Activated CD4-positive, alpha-beta T cell treated with anti-CD3 and anti-CD28 coated beads, Interleukin-2, Interleukin-4, amounts not matched to agents 100 ng/mL and 50 ng/mL, durations not matched to agents 16 hours and 8 hours (primary cell): ENCODE data around the gene ZNF212.
"Not testable (repeated sequence)": the region's sequence is repeated elsewhere in the genome, so short reads cannot be mapped to it uniquely, and the experiment has no call there.

ENCODE experiments used
- DNase-seq: peaks from one replicate; pipeline ENCODE4 v3.0.0-alpha.2; 2020; ENCODE audit warnings: low spot score

The ZNF212 gene

GRCh38 chr7:149218469-149219420 lies 20.7 kb upstream of the ZNF212 start:
- DNase-seq: no peak

DNA sequence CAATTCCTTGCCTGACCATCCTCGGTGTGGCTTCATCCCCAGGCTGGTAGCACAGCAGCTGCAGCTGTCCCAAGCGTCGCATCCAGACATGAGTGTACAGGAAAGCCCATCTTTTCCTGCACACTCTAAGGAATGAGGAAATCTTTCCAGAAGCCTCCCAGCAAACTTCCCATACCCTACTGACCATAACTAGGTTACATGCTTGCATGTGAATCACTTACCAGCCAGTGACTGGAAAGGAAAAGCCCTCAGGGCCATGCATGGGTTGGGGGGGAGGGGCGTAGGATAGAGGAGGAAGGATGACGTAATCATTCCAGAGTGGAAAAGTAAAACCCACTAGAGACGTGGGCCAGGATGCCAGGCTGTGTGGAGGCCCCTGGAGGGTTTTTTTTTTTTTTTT lies 18.9 kb upstream of the ZNF212 start:
- DNase-seq: no peak

GRCh38 chr7:149223176-149223575 lies 16.3 kb upstream of the ZNF212 start:
- DNase-seq: no peak

- no peak for DNase-seq
Measured at GRCh38 chr7:149223761-149224160, 15.7 kb upstream of the ZNF212 start.

- DNase-seq: no peak
Measured at GRCh38 chr7:149224352-149224751, 15.1 kb upstream of the ZNF212 start.

GRCh38 chr7:149225106-149225505 lies 14.3 kb upstream of the ZNF212 start:
- no peak for DNase-seq

- no peak for DNase-seq
Measured at GRCh38 chr7:149225656-149226055, 13.8 kb upstream of the ZNF212 start.

GRCh38 chr7:149226366-149226765 lies 13.1 kb upstream of the ZNF212 start:
- not testable (repeated sequence) for DNase-seq

GRCh38 chr7:149226840-149227494 lies 12.5 kb upstream of the ZNF212 start:
- no peak for DNase-seq

DNA sequence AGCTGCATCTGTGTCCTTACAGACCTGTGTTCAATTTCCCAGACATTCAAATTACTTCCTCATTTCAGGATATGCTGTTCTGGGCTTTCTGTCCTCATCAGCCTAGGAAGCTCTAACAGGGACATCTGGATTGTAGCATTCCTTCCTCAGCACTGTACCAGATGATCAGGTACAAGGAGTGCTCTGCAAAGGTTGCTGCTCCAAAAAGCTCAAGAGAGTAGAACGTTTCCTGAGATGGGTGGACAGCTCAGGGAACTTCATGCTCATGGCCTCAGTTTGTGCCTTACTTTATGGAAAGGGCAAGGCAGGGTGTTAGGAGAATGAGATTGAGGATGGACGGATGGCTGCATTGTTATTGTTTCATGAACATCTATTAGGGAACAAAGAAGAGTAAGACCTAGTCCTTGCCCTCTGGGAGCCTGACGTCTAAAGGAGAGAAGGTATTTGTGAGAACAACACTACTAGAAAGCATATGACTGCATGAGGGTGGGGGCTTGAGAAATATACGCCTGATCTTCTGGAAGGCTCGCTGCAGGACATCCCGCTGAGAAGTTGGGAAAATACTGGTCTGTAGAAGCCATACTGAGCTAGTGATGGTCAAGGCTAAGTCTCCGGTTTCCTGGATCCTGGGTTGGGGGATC lies 10.5 kb upstream of the ZNF212 start:
- DNase-seq: no peak

- DNase-seq: no peak
Measured at GRCh38 chr7:149229526-149229925, 9.9 kb upstream of the ZNF212 start.

DNA sequence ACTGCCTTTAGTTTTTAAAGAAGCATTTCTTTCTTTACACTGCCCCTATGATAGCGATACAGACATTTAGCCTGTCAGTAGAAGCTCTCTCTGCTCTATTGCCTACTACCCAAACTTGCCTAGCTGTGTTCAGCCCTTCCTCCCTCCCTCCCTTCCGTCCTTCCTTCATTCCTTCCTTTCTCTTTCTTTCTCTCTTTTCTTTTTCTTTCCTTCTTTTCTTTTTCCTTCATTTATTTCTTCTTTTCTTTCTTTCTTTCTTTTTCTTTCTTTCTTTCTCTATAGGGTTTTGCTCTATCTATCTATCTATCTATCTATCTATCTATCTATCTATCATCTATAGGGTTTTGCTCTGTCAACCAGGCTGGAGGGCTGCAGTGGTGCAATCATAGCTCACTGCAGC lies 7.1 kb upstream of the ZNF212 start:
- DNase-seq: no peak

- DNase-seq: not testable (repeated sequence)
Measured at GRCh38 chr7:149233655-149234204, 5.7 kb upstream of the ZNF212 start.

GRCh38 chr7:149237502-149237901 lies 1.9 kb upstream of the ZNF212 start:
- no peak for DNase-seq

DNA sequence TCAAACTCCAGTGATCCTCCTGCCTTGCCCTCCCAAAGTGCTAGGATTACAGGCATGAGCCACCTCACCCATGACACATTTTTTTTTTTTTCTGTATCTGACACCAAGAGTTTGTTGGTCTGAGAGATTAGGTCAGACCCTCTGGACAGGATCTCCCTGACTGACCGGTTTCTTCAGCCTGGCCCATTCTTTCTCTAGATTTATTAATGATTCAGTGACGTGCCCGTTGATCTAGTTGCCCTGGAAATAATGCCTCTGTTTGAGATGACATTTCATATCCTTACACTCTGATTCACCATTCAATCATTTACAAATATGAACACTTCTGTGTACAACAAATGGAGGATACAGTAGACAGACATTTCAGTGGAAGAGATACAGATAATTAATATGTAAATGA lies 1.4 kb upstream of the ZNF212 start:
- no peak for DNase-seq

DNA sequence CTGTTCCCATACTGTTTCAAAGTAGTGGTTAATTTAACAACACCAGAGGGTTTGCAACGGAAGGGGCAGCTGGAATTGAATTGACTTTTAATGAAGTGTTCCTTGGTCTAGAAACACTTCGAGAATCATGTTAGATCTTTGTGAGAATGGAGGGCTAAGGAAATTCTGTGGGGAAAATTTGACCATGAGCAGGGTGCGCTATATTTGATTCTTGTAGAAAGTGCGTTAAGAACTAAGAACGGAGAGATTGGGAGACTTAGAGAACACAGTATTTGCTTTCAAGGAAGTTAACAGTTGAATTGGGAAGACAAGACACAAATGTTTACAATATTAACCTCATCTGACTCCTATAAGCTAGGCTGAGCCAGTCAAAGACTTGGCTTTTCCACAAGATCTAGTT lies 1.2 kb downstream of the ZNF212 start:
- no peak for DNase-seq

DNA sequence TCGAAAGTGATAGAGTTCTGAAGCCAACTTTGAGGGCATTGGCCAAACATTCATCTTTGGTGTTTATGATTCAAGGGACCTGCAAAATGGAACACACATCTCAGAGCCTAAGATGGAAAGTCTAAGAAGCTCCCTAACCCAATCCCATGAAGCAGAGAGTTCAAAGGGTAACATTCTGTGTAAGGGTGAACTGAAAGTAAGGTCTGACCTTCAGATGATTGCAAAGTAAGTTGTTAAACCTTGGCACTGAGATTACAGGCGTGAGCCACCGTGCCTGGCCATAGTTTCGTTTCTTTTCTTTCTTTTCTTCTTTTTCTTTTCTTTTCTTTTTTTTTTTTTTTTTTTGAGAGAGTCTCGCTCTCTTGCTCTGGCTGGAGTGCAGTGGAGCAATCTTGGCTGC lies 2.2 kb downstream of the ZNF212 start:
- no peak for DNase-seq

- DNase-seq: peak; percentile 70
Measured at GRCh38 chr7:149245244-149245643, 5.8 kb downstream of the ZNF212 start.

DNA sequence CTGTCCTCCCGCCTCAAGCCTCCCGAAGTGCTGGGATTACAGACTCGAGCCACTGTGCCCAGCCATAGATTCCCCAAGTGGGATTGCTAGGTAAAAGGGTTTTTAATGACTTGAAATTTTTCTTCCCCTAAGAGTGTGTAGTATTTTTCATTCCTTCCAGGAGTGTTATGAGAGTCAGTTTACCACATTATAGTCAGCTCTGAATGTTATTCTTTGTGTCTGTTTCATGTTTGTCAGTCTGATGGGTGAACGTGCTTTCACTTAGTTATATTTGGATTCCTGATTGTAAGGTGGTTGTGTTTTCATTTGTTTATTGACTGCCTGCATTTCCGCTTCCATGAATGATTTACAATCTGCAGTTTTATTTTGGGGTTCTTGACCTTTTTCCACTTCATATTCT lies 6.3 kb downstream of the ZNF212 start:
- peak; percentile 39 for DNase-seq

DNA sequence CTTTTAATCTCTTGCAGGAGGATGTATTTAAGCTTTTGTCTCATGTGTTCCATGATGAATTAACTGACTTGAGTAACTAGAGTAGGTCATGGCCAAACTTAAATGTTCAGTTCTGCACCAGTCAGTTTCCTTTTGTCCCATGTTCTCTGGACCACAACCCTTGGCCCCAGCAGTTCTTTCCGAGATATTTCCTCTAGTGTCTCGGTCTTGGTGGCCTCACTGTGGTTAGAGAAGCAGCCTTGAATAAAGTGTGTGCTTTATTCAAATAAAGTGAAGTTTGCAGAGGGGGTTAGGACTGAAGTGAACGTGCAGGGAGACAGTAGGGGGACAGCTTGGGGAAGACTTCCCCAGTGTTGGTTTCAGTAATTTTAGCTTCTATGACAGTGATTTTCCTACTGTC lies 9.3 kb downstream of the ZNF212 start:
- DNase-seq: peak; percentile 17

DNA sequence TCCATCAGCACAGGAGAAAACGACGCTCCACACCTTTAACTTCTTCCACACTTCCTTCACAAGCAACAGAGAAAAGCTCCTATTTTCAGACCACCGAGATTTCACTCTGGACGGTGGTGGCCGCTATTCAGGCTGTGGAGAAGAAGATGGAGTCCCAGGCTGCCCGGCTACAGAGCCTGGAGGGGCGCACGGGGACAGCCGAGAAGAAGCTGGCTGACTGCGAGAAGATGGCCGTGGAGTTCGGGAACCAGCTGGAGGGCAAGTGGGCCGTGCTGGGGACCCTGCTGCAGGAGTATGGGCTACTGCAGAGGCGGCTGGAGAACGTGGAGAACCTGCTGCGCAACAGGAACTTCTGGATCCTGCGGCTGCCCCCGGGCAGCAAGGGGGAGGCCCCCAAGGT lies 10.7 kb downstream of the ZNF212 start:
- DNase-seq: not testable (repeated sequence)

GRCh38 chr7:149251518-149251917 lies 12.1 kb downstream of the ZNF212 start:
- not testable (repeated sequence) for DNase-seq

- no peak for DNase-seq
Measured at GRCh38 chr7:149252378-149252777, 12.9 kb downstream of the ZNF212 start.
